GM19395 (cell line): ENCODE data around the gene WDR6.

Source experiments
- ATAC-seq: cut with Tn5 transposase; IDR thresholded peaks from one replicate; pipeline ENCODE4 v1.9.1; 2021; ENCODE audit warnings: mild to moderate bottlenecking, moderate library complexity; ENCODE audit not compliant: unreplicated experiment

Gene WDR6

GRCh38 chr3:49015072-49015471 is 7.9 kb downstream of the WDR6 start:
- ATAC-seq, result no peak

- ATAC-seq, result no peak
Measured at GRCh38 chr3:49015765-49016164, 8.6 kb downstream of the WDR6 start.

GRCh38 chr3:49016414-49017228 is 9.4 kb downstream of the WDR6 start:
- ATAC-seq, result no peak

GRCh38 chr3:49017229-49017970 is 10.2 kb downstream of the WDR6 start:
- no peak for ATAC-seq

- no peak for ATAC-seq
Measured at GRCh38 chr3:49017971-49018706, 10.9 kb downstream of the WDR6 start, which contains the start of gene DALRD3. Gene DALRD3, minus strand, starts transcription at chr3:49018580. Its CDS starts 16 bp downstream, at chr3:49018564.

- no peak for ATAC-seq
Measured at GRCh38 chr3:49018707-49019006, 11.5 kb downstream of the WDR6 start.

GRCh38 chr3:49019941-49020329 is 12.7 kb downstream of the WDR6 start:
- no peak for ATAC-seq

- ATAC-seq, result peak; percentile 2
Measured at GRCh38 chr3:49020330-49021212, 13.4 kb downstream of the WDR6 start.

- ATAC-seq, result peak; percentile 58
Measured at GRCh38 chr3:49021213-49021812, 14.1 kb downstream of the WDR6 start.

- ATAC-seq, result peak; percentile 61
Measured at GRCh38 chr3:49021813-49022687, 14.9 kb downstream of the WDR6 start, which contains the start of gene NDUFAF3. Gene NDUFAF3, plus strand, starts transcription at chr3:49022121. Its CDS starts 24 bp downstream, at chr3:49022145.

GRCh38 chr3:49022688-49023171 is 15.5 kb downstream of the WDR6 start:
- no peak for ATAC-seq

GRCh38 chr3:49023775-49024174 is 16.6 kb downstream of the WDR6 start:
- ATAC-seq, result no peak

- ATAC-seq, result no peak
Measured at GRCh38 chr3:49024449-49024848, 17.3 kb downstream of the WDR6 start.

GRCh38 chr3:49025005-49025792 is 18.0 kb downstream of the WDR6 start:
- no peak for ATAC-seq

GRCh38 chr3:49025793-49026520 is 18.8 kb downstream of the WDR6 start:
- ATAC-seq, result no peak

GRCh38 chr3:49026536-49026935 is 19.3 kb downstream of the WDR6 start:
- no peak for ATAC-seq

- no peak for ATAC-seq
Measured at GRCh38 chr3:49027634-49028033, 20.4 kb downstream of the WDR6 start.

- no peak for ATAC-seq
Measured at GRCh38 chr3:49028298-49028672, 21.1 kb downstream of the WDR6 start.
